Psoas muscle (tissue), 8 donors: ENCODE measurements around the gene GCK. TPM values are rescaled to one million over a fixed set of nuclear protein-coding genes. Genes with fewer than 3 reads are reported as not detected.

ENCODE experiments used
- ATAC-seq, 4 donors: fragments of 200-7000 bp; cut with Tn5 transposase; one replicate each; pipeline ENCODE4 v1.9.1; 2020; ENCODE audit warnings: moderate library complexity in 3 of 4, mild to moderate bottlenecking in 2 of 4
- DNase-seq, 2 donors: peaks; one replicate each; pipeline ENCODE4 v3.0.0-alpha.2; 2020
- H3K27ac ChIP-seq: fragments of 200-600 bp; one replicate; pipeline ENCODE4 v1.8.0; 2022
- H3K27me3 ChIP-seq, 3 donors: fragments of 200-600 bp in 1 of 3; one replicate each; pipeline versions ENCODE4 v1.6.1 to v1.8.0; 2013 to 2022; ENCODE audit warnings: low read length in 2 of 3, mild to moderate bottlenecking in 2 of 3, moderate library complexity in 1 of 3; ENCODE audit not compliant: insufficient read depth in 3 of 3
- H3K36me3 ChIP-seq, 2 donors: fragments of 200-600 bp in 1 of 2; one replicate each; pipeline versions ENCODE4 v1.6.1 to v1.8.0; 2013 to 2022; ENCODE audit warnings: low read depth in 1 of 2, mild to moderate bottlenecking in 1 of 2, moderate library complexity in 1 of 2; ENCODE audit not compliant: insufficient read depth in 1 of 2
- H3K4me1 ChIP-seq: fragments of 200-600 bp; one replicate; pipeline ENCODE4 v1.8.0; 2022
- H3K4me3 ChIP-seq: fragments of 200-600 bp; one replicate; pipeline ENCODE4 v1.8.0; 2022; ENCODE audit warnings: mild to moderate bottlenecking
- H3K9me3 ChIP-seq: fragments of 200-600 bp; one replicate; pipeline ENCODE4 v1.8.0; 2022
- WGBS, 3 donors: extraction: QIAGEN DNeasy Blood & Tissue Kit; methylation state at CpG; one replicate each; pipeline versions ENCODE4 v1.1.6 to v1.1.7; 2013; 5-methylcytosine and 5-hydroxymethylcytosine counted together
- intact Hi-C, 2 donors: fragments of 100-400 bp; cut with DNase I; formaldehyde crosslinking; loops; one replicate each; pipeline versions ENCODE4 v1.11.0 to v1.14.2; 2022
- polyA plus RNA-seq, 3 donors: library from polyadenylated mRNA; stranded (reverse); fragments of 200-250 nt; gene quantifications; one replicate each; pipeline ENCODE4 v1.2.3, GENCODE V29; 2013
- total RNA-seq, 4 donors: library from RNA; stranded (reverse); fragmentation: NEBNext Ultra II Directional in 2 of 4; extraction: Animal tissue kit (Norgen Biotek cat#: 25700) in 2 of 4; gene quantifications; one replicate each; pipeline versions ENCODE4 v1.2.1 to v1.2.4, GENCODE V29; 2021 to 2023
- TF ChIP-seq, protein P1 (sequence below): fragments of 200-600 bp; IDR thresholded peaks from one replicate; pipeline ENCODE4 v1.8.0; 2022; ENCODE audit warnings: antibody characterized with exemption
- donor health status: healthy with polysubstance abuse.
- donor health status: DM: no; HTN: no; CAD: no; lungs with moderate emphysema.
- donor health status: Bipolar disorder and iron deficiency.
- donor health status: healthy.
- donor health status: DM: yes; HTN: yes; CAD: no.
- donor health status: DM: no; HTN: no; CAD: no.
- donor health status: DM: no; HTN: no; CAD: no.
- donor health status: DM: yes; HTN: yes; CAD: no.

The GCK gene
- total and polyA plus RNA-seq, 7 donors, result 0.07 to 0.11 (median 0.08) TPM; not detected in 4

- 17 to 20% (median 20%) methylated on average over 3 of the region's 3 CpGs for WGBS, 3 donors
- Histone ChIP-seq H3K36me3 (no peaks in the 10 kb centered on the region), H3K9me3 (no peaks in the 10 kb centered on the region), H3K27ac (no peak overlapping the region), H3K4me1 (no peaks in the 10 kb centered on the region), H3K27me3 (no peaks in the 10 kb centered on the region), H3K4me3 (no peak overlapping the region)
- ATAC-seq (peak in 2 of 4 donors; percentile 36 to 39), DNase-seq (no peak)
- TF ChIP-seq, protein P1, sequence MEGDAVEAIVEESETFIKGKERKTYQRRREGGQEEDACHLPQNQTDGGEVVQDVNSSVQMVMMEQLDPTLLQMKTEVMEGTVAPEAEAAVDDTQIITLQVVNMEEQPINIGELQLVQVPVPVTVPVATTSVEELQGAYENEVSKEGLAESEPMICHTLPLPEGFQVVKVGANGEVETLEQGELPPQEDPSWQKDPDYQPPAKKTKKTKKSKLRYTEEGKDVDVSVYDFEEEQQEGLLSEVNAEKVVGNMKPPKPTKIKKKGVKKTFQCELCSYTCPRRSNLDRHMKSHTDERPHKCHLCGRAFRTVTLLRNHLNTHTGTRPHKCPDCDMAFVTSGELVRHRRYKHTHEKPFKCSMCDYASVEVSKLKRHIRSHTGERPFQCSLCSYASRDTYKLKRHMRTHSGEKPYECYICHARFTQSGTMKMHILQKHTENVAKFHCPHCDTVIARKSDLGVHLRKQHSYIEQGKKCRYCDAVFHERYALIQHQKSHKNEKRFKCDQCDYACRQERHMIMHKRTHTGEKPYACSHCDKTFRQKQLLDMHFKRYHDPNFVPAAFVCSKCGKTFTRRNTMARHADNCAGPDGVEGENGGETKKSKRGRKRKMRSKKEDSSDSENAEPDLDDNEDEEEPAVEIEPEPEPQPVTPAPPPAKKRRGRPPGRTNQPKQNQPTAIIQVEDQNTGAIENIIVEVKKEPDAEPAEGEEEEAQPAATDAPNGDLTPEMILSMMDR, result peak; percentile 64
- intact Hi-C loops, result loop anchor here in 1 of 2 donors (10.0 kb wide), 1 partner anchor 172 kb away; no protein-coding TSS in a partner anchor
These were observed 7.2 kb upstream of the GCK start for GRCh38 chr7:44196450-44196872.

DNA sequence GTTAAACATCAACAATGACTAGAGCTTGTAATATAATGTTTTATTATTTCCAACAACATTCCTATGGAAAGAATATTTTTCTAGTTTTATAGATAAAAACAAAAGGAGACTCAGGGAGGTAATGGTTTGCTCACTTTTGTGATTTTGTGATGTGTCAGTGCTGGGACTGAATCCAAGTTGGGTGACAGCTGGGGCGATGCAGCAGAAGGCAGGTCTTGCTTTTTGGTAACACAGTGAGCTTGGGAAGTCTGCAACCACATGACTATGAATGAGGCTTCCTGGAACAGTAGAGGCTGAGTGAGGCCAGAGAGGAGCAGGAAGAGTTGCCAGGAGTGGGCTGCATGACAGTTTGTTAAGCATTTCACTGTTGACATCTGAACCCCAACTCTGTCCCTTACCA lies 6.7 kb upstream of the GCK start:
- intact Hi-C loops, result loop anchor here in 1 of 2 donors (10.0 kb wide), 1 partner anchor 171 kb away; no protein-coding TSS in a partner anchor
- Histone ChIP-seq H3K27me3 (no peaks in the 10 kb centered on the region), H3K4me1 (no peaks in the 10 kb centered on the region), H3K27ac (no peak overlapping the region), H3K36me3 (no peaks in the 10 kb centered on the region), H3K4me3 (no peak overlapping the region), H3K9me3 (no peaks in the 10 kb centered on the region)
- DNase-seq (no peak), ATAC-seq (no peak)
- TF ChIP-seq, protein P1, result no peak
- 24 to 42% (median 26%) methylated on average over 1 of the region's 1 CpG for WGBS, 3 donors

GRCh38 chr7:44194562-44195145 lies 5.4 kb upstream of the GCK start:
- Histone ChIP-seq H3K4me3 (no peak overlapping the region), H3K36me3 (no peaks in the 10 kb centered on the region), H3K27ac (no peak overlapping the region), H3K4me1 (no peaks in the 10 kb centered on the region), H3K27me3 (peaks cover 0 to 2% (median 0%) of the 10 kb centered on the region in 3 donors), H3K9me3 (no peaks in the 10 kb centered on the region)
- TF ChIP-seq, protein P1, result no peak
- DNase-seq, result no peak
- WGBS, 3 donors, result 87 to 92% (median 91%) methylated on average over 3 of the region's 3 CpGs
- intact Hi-C loops, result loop anchor here in 1 of 2 donors (5.0 to 10.0 kb wide), 2 partner anchors 57 to 170 kb away; no protein-coding TSS in a partner anchor
- ATAC-seq, result no peak

DNA sequence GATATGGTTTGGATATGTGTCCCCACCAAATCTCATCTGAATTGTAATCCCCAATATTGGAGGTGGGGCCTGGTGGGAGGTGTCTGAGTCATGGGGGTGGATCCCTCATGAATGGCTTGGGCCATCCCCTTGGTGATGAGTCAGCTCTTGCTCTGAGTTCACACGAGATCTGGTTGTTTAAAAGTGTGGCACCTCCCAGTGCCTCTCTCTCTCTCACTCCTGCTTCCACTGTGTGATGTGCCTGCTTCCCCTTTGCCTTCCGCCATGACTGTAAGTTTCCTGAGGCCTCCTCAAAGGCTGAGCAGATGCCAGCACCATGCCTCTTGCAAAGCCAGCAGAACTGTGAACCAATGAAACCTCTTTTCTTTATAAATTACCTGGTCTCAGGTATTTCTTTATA lies 4.8 kb upstream of the GCK start:
- TF ChIP-seq, protein P1, result no peak
- WGBS, 3 donors, result 54 to 71% (median 62%) methylated on average over 2 of the region's 2 CpGs
- no peak overlapping the region for H3K27ac ChIP-seq
- ATAC-seq (no peak), DNase-seq (no peak)
- no peaks in the 10 kb centered on the region for H3K4me1 ChIP-seq
- H3K4me3 ChIP-seq, result no peak overlapping the region
- H3K9me3 ChIP-seq, result no peaks in the 10 kb centered on the region
- intact Hi-C loops, result loop anchor here in 1 of 2 donors (5.0 to 10.0 kb wide), 2 partner anchors 57 to 169 kb away; no protein-coding TSS in a partner anchor
- peaks cover 0 to 2% (median 0%) of the 10 kb centered on the region in 3 donors for H3K27me3 ChIP-seq
- no peaks in the 10 kb centered on the region for H3K36me3 ChIP-seq
